Embryonic facial prominence (tissue), 1 donor: Measurements from ENCODE around the gene RGS2.
A peak's percentile ranks its signal among the peaks of the same experiment; 100 is the strongest.

ENCODE experiments used
- DNase-seq: peaks from one replicate; pipeline ENCODE4 v3.0.0-alpha.2; 2016; ENCODE audit errors: extremely low spot score

RGS2 gene

GRCh38 chr1:192795916-192796618 is 12.8 kb upstream of the RGS2 start:
- DNase-seq = no peak

GRCh38 chr1:192797143-192797542 is 11.7 kb upstream of the RGS2 start:
- DNase-seq = no peak

- no peak for DNase-seq
These were observed 10.9 kb upstream of the RGS2 start for GRCh38 chr1:192797891-192798290.

GRCh38 chr1:192801451-192801850 is 7.4 kb upstream of the RGS2 start:
- DNase-seq = no peak

- DNase-seq = no peak
These were observed 6.4 kb upstream of the RGS2 start for GRCh38 chr1:192802406-192802805.

- DNase-seq = no peak
These were observed 5.3 kb upstream of the RGS2 start for GRCh38 chr1:192803501-192803900.

GRCh38 chr1:192805832-192806323 is 3.0 kb upstream of the RGS2 start:
- no peak for DNase-seq

- DNase-seq = no peak
These were observed 1.4 kb upstream of the RGS2 start for GRCh38 chr1:192807211-192808162.

- no peak for DNase-seq
These were observed 699 bp upstream of the RGS2 start for GRCh38 chr1:192808163-192808517.

GRCh38 chr1:192809307-192810252 is 741 bp downstream of the RGS2 start:
- peak; percentile 41 for DNase-seq

- DNase-seq = no peak
These were observed 1.5 kb downstream of the RGS2 start for GRCh38 chr1:192810253-192810880.

GRCh38 chr1:192811006-192811405 is 2.2 kb downstream of the RGS2 start:
- no peak for DNase-seq

GRCh38 chr1:192811594-192812239 is 2.9 kb downstream of the RGS2 start:
- no peak for DNase-seq

GRCh38 chr1:192812420-192813209 is 3.8 kb downstream of the RGS2 start:
- no peak for DNase-seq

- no peak for DNase-seq
These were observed 6.0 kb downstream of the RGS2 start for GRCh38 chr1:192814805-192815204.

- DNase-seq = no peak
These were observed 8.4 kb downstream of the RGS2 start for GRCh38 chr1:192817246-192817645.

- DNase-seq = no peak
These were observed 12.5 kb downstream of the RGS2 start for GRCh38 chr1:192821296-192821695.

GRCh38 chr1:192824511-192824910 is 15.7 kb downstream of the RGS2 start:
- no peak for DNase-seq

GRCh38 chr1:192826791-192827546 is 18.1 kb downstream of the RGS2 start:
- DNase-seq = no peak
